GM21529 (cell line): ENCODE results near the gene FA2H.

ENCODE experiments used
- ATAC-seq: cut with Tn5 transposase; IDR thresholded peaks from one replicate; pipeline ENCODE4 v1.9.1; 2021; ENCODE audit not compliant: unreplicated experiment

The FA2H gene

DNA sequence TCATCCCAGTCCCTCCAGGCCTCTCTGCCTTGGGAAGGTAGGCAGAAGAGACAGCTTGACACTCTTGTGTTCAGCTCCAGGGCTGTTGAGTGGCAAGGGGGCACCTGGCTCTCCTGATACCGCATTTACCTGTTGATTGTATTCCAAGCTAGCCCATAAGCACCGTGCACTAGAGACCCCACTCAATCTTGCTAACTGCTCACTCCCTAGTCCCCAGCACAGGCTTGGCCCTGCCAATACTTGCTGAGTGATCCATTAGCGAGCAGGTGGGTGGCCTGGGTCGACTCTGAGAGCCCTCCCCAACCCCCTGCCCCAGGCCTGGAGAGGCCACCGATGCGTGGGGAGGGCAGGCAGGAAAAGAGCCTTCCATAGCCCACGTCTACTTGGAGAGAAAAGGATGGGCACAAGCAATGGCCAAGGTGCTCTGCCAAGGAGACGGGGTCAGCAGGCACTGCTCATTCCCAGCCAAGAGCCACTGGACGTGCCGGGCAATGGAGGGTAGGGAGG is 29.5 kb downstream of the FA2H start:
- ATAC-seq, result no peak

- no peak for ATAC-seq
These were observed 30.1 kb downstream of the FA2H start for GRCh38 chr16:74744566-74744965.

GRCh38 chr16:74743668-74744299 is 30.8 kb downstream of the FA2H start:
- ATAC-seq, result no peak

DNA sequence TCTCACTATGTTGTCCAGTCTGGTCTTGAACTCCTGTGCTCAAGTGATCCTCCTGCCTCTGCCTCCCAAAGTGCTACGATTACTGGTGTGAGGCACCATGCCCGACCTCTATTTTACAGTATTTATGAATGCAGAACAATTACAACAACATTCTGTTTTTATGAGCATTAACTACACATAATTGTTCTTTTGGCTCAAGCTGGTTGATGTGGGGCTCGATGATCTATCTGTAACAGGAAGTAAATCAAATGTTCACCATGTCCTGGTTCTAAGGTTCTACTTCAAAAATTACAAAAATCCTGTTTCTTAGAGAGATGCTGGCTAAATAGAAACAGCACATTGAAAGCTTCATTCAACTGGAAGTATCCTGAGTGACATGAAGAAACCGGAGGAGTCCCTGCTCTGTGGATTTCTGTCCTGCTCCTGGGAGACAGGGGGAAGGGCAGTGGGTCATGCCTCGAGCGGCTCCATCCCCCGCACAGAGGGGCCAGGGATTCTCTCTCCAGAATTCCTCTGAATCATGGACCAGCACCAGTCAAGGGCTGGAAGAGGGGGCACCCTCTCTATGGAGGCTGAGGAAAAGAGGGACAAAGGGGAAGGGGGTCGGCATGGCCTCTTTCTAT is 31.5 kb downstream of the FA2H start:
- ATAC-seq, result no peak

- ATAC-seq, result no peak
These were observed 32.6 kb downstream of the FA2H start for GRCh38 chr16:74742051-74742481.

DNA sequence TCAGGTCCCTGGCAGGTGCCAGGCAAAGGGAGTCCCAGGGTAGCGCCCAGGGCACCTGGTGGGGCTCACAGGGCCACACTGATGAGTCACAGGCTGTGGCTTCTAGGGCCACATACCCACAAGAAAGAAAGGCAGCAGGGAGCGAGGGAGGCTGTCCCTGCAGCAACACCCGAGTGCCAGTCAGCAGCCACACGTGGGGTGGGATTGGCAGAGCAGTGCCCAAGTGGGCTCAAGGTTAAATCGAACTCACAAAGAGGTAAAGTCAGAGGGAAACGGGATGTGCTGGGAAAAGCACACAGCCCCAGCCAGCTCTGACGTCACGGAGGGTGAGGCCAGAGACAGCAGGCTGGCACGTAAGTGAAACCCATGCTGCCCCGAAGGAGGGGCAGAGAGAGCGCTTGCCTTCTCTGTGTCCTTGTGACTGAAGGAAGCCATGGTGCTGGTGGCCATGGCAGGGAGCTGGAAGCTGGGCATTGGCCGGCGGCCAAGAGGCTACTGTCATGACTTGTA is 33.8 kb downstream of the FA2H start:
- ATAC-seq, result no peak

DNA sequence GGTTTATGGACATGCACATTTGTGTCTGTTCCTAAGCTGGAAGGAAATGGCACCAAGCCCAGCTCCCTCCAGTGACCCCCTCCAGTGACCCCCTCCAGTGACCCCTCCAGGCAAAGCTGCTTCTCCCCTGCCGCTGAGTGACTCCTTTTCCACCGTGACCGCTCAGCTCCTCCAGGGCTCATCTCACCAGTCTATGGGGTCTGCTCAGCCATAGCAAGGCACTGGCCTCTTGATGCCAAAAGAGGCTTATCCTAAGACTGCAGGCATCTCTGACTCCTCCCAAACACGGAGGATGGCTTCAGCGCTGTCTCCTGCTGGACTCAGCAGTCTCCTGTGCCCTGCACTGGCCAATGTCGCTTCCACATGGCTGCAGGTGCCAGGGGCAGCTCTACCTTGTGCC is 35.3 kb downstream of the FA2H start:
- ATAC-seq, result no peak

GRCh38 chr16:74738816-74739215 is 35.8 kb downstream of the FA2H start:
- no peak for ATAC-seq

GRCh38 chr16:74738113-74738541 is 36.5 kb downstream of the FA2H start:
- ATAC-seq, result no peak

DNA sequence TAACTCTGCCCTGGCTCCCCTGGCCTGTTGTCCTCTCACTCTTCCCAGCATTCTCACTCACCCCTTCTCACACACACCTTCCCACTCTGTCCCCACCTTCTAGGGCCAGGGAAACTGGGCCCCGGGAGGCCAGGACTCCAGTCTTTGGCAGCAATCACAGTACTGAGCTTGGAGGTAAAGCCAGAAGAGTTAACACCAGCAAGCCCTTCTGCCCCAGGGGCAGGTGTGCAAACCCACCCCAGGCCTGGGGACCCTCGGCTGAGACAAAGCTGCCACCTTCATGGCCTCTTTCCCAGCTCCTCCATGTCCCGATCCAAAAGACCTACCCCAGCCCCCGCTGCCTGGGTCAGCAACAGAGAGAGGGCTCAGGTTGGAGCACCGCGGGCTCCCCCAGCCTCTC is 37.1 kb downstream of the FA2H start:
- ATAC-seq, result no peak

GRCh38 chr16:74736531-74737157 is 38.0 kb downstream of the FA2H start:
- ATAC-seq, result no peak

GRCh38 chr16:74735554-74735953 is 39.1 kb downstream of the FA2H start:
- ATAC-seq, result no peak

GRCh38 chr16:74735162-74735452 is 39.5 kb downstream of the FA2H start:
- ATAC-seq, result no peak

DNA sequence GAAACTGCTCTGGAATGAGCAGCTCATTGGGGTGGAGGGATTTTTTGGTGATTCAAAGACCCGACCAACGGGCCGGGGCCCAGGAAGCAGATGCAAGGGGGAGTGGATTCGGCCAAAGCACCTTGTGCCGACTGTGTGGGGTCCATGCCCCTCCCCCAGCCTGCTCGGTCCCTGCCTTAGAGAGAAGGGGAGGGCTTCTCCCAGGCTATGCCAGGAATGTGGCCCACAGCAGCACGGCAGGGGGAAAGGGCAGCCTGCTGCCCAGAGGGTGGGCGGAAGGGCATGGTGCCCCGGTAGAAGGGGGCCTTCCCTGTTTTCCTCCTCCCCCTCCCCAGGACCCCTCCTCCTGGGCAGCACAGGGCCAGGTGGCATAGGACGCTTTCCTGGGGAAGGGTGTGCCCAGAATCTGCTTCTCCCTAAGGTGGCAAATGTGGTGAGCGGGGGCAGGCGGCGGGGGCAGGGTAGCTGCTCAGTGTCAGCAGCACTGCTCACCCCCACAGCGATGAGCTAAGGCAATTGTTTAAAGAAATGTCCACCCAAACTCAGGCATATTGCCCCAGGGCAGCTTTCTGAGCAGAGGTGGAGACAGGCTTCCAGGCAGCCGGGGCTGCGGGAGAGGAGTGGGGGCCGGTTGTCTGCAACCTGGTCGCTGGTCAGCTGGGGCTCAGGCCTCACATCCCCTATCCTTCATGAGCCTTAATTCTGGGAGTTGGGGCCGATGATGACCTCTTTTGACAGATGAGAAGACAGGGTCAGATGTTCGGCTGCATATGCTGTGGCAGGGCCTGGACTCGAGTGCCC is 40.1 kb downstream of the FA2H start:
- ATAC-seq, result no peak

GRCh38 chr16:74732707-74733350 is 41.8 kb downstream of the FA2H start:
- ATAC-seq, result no peak

- no peak for ATAC-seq
These were observed 42.7 kb downstream of the FA2H start for GRCh38 chr16:74731853-74732477.

GRCh38 chr16:74729783-74730683 is 44.6 kb downstream of the FA2H start:
- no peak for ATAC-seq

DNA sequence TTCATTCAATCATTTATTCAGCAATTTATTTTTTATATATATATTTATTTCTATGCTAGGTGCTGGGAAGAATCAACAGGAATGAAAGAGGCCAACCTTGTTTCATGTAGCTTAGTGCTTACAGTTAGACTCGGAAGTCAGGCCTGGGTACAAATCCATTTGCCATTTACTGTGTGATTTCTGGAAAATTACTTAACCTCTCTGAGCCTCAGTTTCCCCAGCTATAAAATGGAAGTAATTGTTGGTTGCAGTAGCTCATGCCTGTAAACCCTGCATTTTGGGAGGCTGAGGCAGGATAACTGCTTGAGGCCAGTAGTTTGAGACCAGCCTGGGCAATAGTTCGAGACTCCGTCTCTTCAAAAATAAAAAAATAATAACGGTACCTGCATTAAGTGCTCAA is 46.7 kb downstream of the FA2H start:
- ATAC-seq, result no peak

DNA sequence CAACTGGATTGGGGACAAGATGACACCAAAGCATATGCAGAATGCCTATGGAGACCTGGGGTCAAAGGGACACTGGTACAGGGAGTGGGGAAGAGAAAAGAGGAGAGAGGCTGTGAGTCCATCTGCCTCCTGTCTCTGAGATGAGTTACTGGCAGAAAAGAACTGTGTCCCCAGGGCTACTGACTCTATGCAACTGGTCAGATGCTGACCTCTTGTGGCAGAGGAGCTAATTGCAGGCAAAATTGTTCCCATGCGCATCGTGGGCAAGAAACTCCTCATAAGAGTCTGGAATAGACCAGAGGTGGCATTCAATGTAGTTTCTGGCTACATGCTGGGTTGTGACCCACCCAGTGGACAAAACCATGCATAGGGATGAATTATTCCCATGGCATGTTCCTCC is 47.9 kb downstream of the FA2H start:
- no peak for ATAC-seq
